WTC11 (cell line): ENCODE data around the gene CD79A. TPM values are rescaled to one million over a fixed set of nuclear protein-coding genes. Genes with fewer than 3 reads are reported as not detected.

Experiments used
- ATAC-seq: fragments of 200-7000 bp; cut with Tn5 transposase; 2 replicates; pipeline ENCODE4 v1.10.0; 2021; ENCODE audit warnings: mild to moderate bottlenecking, moderate library complexity
- CTCF ChIA-PET: fragments of 300-600 bp; sonication (Branson Sonifier 250); formaldehyde crosslinking; loops from one replicate; lab custom pipeline; 2021; ENCODE audit warnings: antibody characterized with exemption; lab: Charles Lee
- POLR2A ChIA-PET: fragments of 350-600 bp; sonication (Branson Sonifier 250); formaldehyde crosslinking; loops from one replicate; lab custom pipeline; 2021; ENCODE audit warnings: antibody characterized with exemption; lab: Charles Lee
- DNase-seq: peaks from one replicate; pipeline ENCODE4 v3.0.0; 2021; ENCODE audit warnings: low spot score
- H3K27ac Mint-ChIP-seq: 2 replicates; pipeline ENCODE4 v1.8.0; 2021; ENCODE audit warnings: mixed read lengths
- H3K27me3 Mint-ChIP-seq: 2 replicates; pipeline ENCODE4 v1.8.0; 2021; ENCODE audit warnings: low read depth, mild to moderate bottlenecking, moderate library complexity, mixed read lengths
- H3K36me3 Mint-ChIP-seq: 2 replicates; pipeline ENCODE4 v1.8.0; 2021; ENCODE audit warnings: mixed read lengths
- H3K4me1 Mint-ChIP-seq: 2 replicates; pipeline ENCODE4 v1.8.0; 2022; ENCODE audit warnings: mixed read lengths
- H3K4me3 Mint-ChIP-seq: 2 replicates; pipeline ENCODE4 v1.8.0; 2021; ENCODE audit warnings: mild to moderate bottlenecking, moderate library complexity, mixed read lengths
- H3K9me3 Mint-ChIP-seq: 2 replicates; pipeline ENCODE4 v1.8.0; 2021; ENCODE audit warnings: mixed read lengths
- CREM ChIP-seq: sonication (generic); formaldehyde crosslinking; IDR thresholded peaks from 2 replicates; pipeline ENCODE4 v1.8.1; 2022; ENCODE audit warnings: mild to moderate bottlenecking, missing genetic modification reagents, moderate library complexity
- EMX1 ChIP-seq: fragments of 250-450 bp; sonication (Bioruptor Pico); IDR thresholded peaks from 2 replicates; pipeline ENCODE4 v1.8.0; 2021; ENCODE audit warnings: mild to moderate bottlenecking
- ESRRA ChIP-seq: sonication (generic); formaldehyde crosslinking; IDR thresholded peaks from 2 replicates; pipeline ENCODE4 v1.8.1; 2022; ENCODE audit warnings: mild to moderate bottlenecking, missing genetic modification reagents, borderline replicate concordance
- GTF2I ChIP-seq: fragments of 250-450 bp; sonication (Bioruptor Pico); conservative IDR thresholded peaks from 2 replicates; pipeline ENCODE4 v1.4.0; 2021; ENCODE audit warnings: mild to moderate bottlenecking
- HMGA2 ChIP-seq: fragments of 250-450 bp; sonication (Bioruptor Pico); IDR thresholded peaks from 2 replicates; pipeline ENCODE4 v1.4.0; 2021; ENCODE audit warnings: mild to moderate bottlenecking, moderate library complexity
- JAZF1 ChIP-seq: fragments of 250-450 bp; sonication (Bioruptor Pico); IDR thresholded peaks from 2 replicates; pipeline ENCODE4 v1.9.0; 2021; ENCODE audit warnings: moderate library complexity, mild to moderate bottlenecking, inconsistent platforms
- JUN ChIP-seq: sonication (generic); formaldehyde crosslinking; IDR thresholded peaks from 2 replicates; pipeline ENCODE4 v1.8.0; 2023; ENCODE audit warnings: mild to moderate bottlenecking, missing genetic modification reagents
- NFYB ChIP-seq: sonication (generic); formaldehyde crosslinking; conservative IDR thresholded peaks from 2 replicates; pipeline ENCODE4 v1.8.0; 2022; ENCODE audit warnings: low read depth, missing genetic modification reagents
- NR2C2 ChIP-seq: sonication (generic); formaldehyde crosslinking; IDR thresholded peaks from 2 replicates; pipeline ENCODE4 v1.8.0; 2022; ENCODE audit warnings: mild to moderate bottlenecking, missing genetic modification reagents
- TEAD4 ChIP-seq: sonication (generic); formaldehyde crosslinking; IDR thresholded peaks from 2 replicates; pipeline ENCODE4 v1.8.0; 2022; ENCODE audit warnings: mild to moderate bottlenecking, missing genetic modification reagents
- total RNA-seq: library from RNA; stranded (reverse); gene quantifications from 3 replicates; pipeline ENCODE4 v1.2.3, GENCODE V29; 2021
- TF ChIP-seq, protein P1 (sequence below): fragments of 250-450 bp; sonication (Bioruptor Pico); IDR thresholded peaks from 2 replicates; pipeline ENCODE4 v1.9.0; 2021; ENCODE audit warnings: mild to moderate bottlenecking, borderline replicate concordance
- TF ChIP-seq, protein P2 (sequence below): sonication (generic); formaldehyde crosslinking; IDR thresholded peaks from 2 replicates; pipeline ENCODE4 v1.8.1; 2022; ENCODE audit warnings: mild to moderate bottlenecking, missing genetic modification reagents, moderate library complexity, borderline replicate concordance
- TF ChIP-seq, protein P3 (sequence below): fragments of 250-450 bp; sonication (Bioruptor Pico); conservative IDR thresholded peaks from 2 replicates; pipeline ENCODE4 v1.9.0; 2021; ENCODE audit warnings: mild to moderate bottlenecking
- TF ChIP-seq, protein P4 (sequence below): fragments of 250-450 bp; sonication (Bioruptor Pico); IDR thresholded peaks from 2 replicates; pipeline ENCODE4 v1.9.0; 2021; ENCODE audit warnings: moderate library complexity, mild to moderate bottlenecking, inconsistent platforms, borderline replicate concordance
- TF ChIP-seq, protein P5 (sequence below): sonication (generic); formaldehyde crosslinking; IDR thresholded peaks from 2 replicates; pipeline ENCODE4 v1.8.1; 2023; ENCODE audit warnings: mild to moderate bottlenecking, missing genetic modification reagents, moderate library complexity
- TF ChIP-seq, protein P6 (sequence below): sonication (generic); formaldehyde crosslinking; IDR thresholded peaks from 2 replicates; pipeline ENCODE4 v1.8.0; 2023; ENCODE audit warnings: mild to moderate bottlenecking, missing genetic modification reagents

The CD79A gene
- total RNA-seq, 1 experiment from 2014 or later, result 0.42 TPM

DNA sequence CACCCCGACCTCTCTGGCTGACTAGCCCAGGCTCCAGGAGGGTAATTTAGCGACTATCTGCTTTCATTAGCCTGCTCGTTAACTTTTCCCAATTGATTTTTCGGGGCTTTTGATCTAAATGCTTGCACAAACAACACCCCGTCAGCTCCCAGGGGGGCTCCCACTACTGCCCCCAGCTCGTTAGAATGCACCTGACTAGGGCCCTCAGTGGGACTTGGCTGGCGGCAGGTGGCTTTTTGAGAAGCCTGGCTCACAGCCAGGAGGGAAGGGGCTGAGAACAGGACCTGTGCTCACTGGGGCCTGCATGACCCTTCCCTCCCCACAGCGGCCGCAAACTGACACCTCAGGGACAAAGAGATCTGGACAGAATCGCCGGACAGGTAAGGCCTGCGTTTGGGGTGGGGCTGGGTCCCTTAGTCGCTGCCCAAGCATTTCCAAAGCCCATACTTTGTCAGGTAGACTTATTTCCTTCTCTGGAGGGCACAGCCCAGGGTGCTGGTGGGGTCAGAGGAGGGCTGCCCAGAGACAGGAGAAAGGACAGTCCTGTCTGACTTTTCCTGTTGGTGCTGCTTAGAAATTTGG lies 7.6 kb upstream of the CD79A start (continued):
- TF ChIP-seq, protein P1, sequence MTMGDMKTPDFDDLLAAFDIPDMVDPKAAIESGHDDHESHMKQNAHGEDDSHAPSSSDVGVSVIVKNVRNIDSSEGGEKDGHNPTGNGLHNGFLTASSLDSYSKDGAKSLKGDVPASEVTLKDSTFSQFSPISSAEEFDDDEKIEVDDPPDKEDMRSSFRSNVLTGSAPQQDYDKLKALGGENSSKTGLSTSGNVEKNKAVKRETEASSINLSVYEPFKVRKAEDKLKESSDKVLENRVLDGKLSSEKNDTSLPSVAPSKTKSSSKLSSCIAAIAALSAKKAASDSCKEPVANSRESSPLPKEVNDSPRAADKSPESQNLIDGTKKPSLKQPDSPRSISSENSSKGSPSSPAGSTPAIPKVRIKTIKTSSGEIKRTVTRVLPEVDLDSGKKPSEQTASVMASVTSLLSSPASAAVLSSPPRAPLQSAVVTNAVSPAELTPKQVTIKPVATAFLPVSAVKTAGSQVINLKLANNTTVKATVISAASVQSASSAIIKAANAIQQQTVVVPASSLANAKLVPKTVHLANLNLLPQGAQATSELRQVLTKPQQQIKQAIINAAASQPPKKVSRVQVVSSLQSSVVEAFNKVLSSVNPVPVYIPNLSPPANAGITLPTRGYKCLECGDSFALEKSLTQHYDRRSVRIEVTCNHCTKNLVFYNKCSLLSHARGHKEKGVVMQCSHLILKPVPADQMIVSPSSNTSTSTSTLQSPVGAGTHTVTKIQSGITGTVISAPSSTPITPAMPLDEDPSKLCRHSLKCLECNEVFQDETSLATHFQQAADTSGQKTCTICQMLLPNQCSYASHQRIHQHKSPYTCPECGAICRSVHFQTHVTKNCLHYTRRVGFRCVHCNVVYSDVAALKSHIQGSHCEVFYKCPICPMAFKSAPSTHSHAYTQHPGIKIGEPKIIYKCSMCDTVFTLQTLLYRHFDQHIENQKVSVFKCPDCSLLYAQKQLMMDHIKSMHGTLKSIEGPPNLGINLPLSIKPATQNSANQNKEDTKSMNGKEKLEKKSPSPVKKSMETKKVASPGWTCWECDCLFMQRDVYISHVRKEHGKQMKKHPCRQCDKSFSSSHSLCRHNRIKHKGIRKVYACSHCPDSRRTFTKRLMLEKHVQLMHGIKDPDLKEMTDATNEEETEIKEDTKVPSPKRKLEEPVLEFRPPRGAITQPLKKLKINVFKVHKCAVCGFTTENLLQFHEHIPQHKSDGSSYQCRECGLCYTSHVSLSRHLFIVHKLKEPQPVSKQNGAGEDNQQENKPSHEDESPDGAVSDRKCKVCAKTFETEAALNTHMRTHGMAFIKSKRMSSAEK (CRISPR knock-in tag), result no peak
- no peak for TF ChIP-seq CREM (CRISPR knock-in tag)
- TF ChIP-seq NFYB (CRISPR knock-in tag), result no peak
- no peak for TF ChIP-seq ESRRA (CRISPR knock-in tag)
- TF ChIP-seq, protein P2, sequence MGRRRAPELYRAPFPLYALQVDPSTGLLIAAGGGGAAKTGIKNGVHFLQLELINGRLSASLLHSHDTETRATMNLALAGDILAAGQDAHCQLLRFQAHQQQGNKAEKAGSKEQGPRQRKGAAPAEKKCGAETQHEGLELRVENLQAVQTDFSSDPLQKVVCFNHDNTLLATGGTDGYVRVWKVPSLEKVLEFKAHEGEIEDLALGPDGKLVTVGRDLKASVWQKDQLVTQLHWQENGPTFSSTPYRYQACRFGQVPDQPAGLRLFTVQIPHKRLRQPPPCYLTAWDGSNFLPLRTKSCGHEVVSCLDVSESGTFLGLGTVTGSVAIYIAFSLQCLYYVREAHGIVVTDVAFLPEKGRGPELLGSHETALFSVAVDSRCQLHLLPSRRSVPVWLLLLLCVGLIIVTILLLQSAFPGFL (CRISPR knock-in tag), result no peak

DNA sequence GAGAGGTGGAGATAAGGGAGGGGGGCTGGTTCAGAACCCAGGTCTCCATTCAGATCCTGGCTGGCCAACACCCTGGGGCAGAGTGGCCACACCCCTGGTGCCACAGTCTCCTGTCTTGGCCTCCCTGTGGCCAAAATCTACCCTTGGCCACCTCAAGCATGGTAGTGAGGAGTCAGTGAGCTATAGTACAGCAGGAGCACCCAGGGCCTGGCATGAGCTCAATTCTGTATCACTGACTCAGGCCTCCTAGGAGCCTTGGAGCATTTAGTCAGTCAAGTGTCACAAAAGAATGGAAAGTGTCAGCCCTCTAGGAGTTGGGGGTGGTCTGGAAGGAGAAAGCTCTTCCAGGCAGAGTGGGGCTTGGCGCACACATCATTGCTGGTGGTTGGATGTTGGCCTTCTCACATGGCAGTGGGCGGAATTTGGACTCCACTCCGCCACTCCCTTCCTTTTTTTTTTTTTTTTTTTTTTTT lies 6.6 kb upstream of the CD79A start:
- POLR2A ChIA-PET, result interaction anchor here (0.7 to 4.3 kb wide), 4 partner anchors 10 to 1328 kb away, joined by 4 to 30 read pairs (median 9); partner anchors contain the start of gene RPS19
- Mint-ChIP-seq H3K27me3 (no peaks in the 10 kb centered on the region), H3K4me3 (no peak overlapping the region), H3K36me3 (peaks cover 50% of the 10 kb centered on the region), H3K27ac (peak overlapping the region; percentile 63; the same call in 1 of the 2 replicates), H3K4me1 (peaks cover 17% of the 10 kb centered on the region), H3K9me3 (no peaks in the 10 kb centered on the region)
- CTCF ChIA-PET, result interaction anchor here (0.7 to 3.7 kb wide), 4 partner anchors 10 to 531 kb away, joined by 3 to 46 read pairs (median 4); partner anchors contain the start of genes ARHGEF1 and RPS19
- TF ChIP-seq GTF2I (no peak), EMX1 (0 out of 2 replicates have a peak, but pooled peaks have one; percentile 61)
- TF ChIP-seq, protein P3, sequence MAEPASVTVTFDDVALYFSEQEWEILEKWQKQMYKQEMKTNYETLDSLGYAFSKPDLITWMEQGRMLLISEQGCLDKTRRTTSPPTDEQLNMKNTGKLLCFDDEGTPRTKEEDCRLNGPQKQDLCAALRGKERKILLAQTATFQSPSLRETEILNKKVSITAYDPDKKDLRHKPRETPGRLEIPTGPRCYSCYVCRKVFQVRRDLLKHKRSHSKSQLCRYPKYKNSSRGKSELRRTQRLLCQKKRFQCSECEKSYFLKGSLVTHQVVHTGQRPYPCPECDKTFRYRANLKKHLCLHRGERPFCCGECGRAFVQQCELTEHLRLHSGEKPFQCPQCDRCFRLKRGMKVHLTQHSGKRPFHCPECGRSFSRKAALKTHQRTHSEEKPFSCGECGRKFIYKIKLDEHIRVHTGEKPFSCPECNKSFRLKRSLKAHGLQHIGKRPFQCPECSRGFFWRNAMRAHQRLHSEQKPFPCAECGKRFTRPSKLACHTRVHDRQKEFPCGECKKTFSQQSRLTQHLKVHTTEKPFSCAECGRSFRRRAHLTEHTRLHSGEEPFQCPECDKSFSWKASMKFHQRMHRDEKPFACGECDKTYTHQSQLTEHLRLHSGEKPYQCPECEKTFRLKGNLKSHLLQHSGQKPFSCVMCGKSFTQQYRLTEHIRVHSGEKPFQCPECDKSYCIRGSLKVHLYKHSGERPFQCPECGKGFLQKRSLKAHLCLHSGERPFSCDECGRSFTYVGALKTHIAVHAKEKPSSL (CRISPR knock-in tag), result 0 out of 2 replicates have a peak, but pooled peaks have one; percentile 6
- DNase-seq, result no peak
- ATAC-seq, result no peak

DNA sequence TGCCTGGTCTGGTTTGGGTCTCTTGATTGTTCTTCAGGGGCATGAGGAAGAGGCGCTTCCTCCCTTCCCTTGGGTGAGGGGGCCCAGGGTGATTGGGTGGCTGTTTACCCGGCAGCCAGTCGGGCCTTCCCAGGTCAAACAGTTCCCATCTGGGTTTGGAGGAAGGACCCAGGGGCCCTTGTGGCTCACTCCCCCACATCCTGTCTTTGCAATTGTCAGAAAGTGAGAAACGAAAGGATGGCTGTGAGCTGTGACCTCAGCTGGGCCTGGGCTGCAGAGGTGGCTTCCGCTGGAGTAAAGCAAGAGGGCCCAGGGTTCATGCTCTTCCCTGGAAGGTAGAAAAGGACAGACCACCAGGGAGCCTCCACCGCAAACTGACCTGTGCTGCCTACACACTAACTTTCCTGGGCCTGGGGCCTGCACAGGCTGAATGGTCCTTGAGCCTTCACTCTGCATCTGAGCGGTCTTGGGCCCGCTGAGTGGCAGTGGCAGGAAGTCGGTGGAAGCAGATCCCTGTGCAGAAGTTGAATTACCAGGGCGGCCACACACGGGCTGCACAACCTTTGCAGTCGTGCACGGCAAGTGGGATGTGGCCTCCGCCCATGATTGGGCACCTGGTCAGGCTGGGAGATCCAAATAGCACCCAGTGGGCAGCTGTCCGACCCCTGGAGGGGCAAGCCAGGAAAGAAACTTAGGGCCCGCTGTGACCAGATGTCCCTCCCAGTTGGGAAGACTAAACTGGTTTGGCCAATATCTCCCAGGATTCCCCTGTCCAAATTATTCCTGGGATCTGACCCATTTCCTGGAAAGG lies 5.3 kb upstream of the CD79A start:
- Mint-ChIP-seq H3K27me3 (peaks cover 4% of the 10 kb centered on the region), H3K27ac (peak overlapping the region; percentile 86), H3K4me3 (no peak overlapping the region), H3K9me3 (no peaks in the 10 kb centered on the region), H3K36me3 (peaks cover 41% of the 10 kb centered on the region), H3K4me1 (peaks cover 11% of the 10 kb centered on the region)
- DNase-seq, result no peak
- ATAC-seq, result peak; percentile 1
- POLR2A ChIA-PET, result interaction anchor here (0.6 to 4.3 kb wide), 6 partner anchors 9 to 551 kb away, joined by 3 to 30 read pairs (median 8); partner anchors contain the start of genes ARHGEF1, RABAC1 and RPS19
- CTCF ChIA-PET, result interaction anchor here (1.2 to 3.7 kb wide), 9 partner anchors 11 to 86 kb away, joined by 4 to 46 read pairs (median 22); partner anchors contain the start of genes ARHGEF1, ERFL, RABAC1 and RPS19
- TF ChIP-seq JUN (no peak), TEAD4 (no peak), EMX1 (peak; percentile 93; the same call in 1 of the 2 replicates), JAZF1 (no peak), NR2C2 (CRISPR knock-in tag) (no peak), HMGA2 (no peak), CREM (CRISPR knock-in tag) (0 out of 2 replicates have a peak, but pooled peaks have one; percentile 14)
- TF ChIP-seq, protein P4, sequence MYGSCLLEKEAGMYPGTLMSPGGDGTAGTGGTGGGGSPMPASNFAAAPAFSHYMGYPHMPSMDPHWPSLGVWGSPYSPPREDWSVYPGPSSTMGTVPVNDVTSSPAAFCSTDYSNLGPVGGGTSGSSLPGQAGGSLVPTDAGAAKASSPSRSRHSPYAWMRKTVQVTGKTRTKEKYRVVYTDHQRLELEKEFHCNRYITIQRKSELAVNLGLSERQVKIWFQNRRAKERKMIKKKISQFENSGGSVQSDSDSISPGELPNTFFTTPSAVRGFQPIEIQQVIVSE (CRISPR knock-in tag), result no peak
- TF ChIP-seq, protein P5, sequence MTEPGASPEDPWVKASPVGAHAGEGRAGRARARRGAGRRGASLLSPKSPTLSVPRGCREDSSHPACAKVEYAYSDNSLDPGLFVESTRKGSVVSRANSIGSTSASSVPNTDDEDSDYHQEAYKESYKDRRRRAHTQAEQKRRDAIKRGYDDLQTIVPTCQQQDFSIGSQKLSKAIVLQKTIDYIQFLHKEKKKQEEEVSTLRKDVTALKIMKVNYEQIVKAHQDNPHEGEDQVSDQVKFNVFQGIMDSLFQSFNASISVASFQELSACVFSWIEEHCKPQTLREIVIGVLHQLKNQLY (CRISPR knock-in tag), result no peak
- TF ChIP-seq, protein P6, sequence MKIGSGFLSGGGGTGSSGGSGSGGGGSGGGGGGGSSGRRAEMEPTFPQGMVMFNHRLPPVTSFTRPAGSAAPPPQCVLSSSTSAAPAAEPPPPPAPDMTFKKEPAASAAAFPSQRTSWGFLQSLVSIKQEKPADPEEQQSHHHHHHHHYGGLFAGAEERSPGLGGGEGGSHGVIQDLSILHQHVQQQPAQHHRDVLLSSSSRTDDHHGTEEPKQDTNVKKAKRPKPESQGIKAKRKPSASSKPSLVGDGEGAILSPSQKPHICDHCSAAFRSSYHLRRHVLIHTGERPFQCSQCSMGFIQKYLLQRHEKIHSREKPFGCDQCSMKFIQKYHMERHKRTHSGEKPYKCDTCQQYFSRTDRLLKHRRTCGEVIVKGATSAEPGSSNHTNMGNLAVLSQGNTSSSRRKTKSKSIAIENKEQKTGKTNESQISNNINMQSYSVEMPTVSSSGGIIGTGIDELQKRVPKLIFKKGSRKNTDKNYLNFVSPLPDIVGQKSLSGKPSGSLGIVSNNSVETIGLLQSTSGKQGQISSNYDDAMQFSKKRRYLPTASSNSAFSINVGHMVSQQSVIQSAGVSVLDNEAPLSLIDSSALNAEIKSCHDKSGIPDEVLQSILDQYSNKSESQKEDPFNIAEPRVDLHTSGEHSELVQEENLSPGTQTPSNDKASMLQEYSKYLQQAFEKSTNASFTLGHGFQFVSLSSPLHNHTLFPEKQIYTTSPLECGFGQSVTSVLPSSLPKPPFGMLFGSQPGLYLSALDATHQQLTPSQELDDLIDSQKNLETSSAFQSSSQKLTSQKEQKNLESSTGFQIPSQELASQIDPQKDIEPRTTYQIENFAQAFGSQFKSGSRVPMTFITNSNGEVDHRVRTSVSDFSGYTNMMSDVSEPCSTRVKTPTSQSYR (CRISPR knock-in tag), result no peak
